ENCODE measurements around the gene TMOD3. TPM values are rescaled to one million over a fixed set of nuclear protein-coding genes. Genes with fewer than 3 reads are reported as not detected.
A peak's percentile ranks its signal among the peaks of the same experiment; 100 is the strongest.

TMOD3 gene
- total and polyA plus RNA-seq, 2 of the 4 experiments (the other 2 are of a cell fraction): 10.7 to 22.0 TPM

- Histone ChIP-seq H2BK20ac (ENCODE audit: low read depth, low read length) (no peak overlapping the region), H2AK5ac (ENCODE audit: low read depth, low read length) (no peak overlapping the region), H3K14ac (replicated peaks; ENCODE audit: low read depth, low read length) (no peak overlapping the region), H3K9ac (ENCODE audit: low read depth, low read length) (no peak overlapping the region), H3K9me3 (ENCODE audit: control insufficient read depth, insufficient read depth, low read length) (no peaks in the 10 kb centered on the region), H4K91ac (ENCODE audit: insufficient read depth, low read depth, low read length) (no peak overlapping the region), H3K4me1 (ENCODE audit: control insufficient read depth, insufficient read depth, low read length) (peaks cover 16% of the 10 kb centered on the region), H2BK120ac (ENCODE audit: low read depth, low read length) (no peak overlapping the region), H3K4me2 (ENCODE audit: low read depth, low read length) (no peak overlapping the region), H3K56ac (ENCODE audit: extremely low read depth, insufficient read depth, low read length) (no peak overlapping the region), H3K4me3 (ENCODE audit: insufficient read depth, low read depth, low read length) (no peak overlapping the region), H2AFZ (replicated peaks; ENCODE audit: low read length, poor library complexity) (no peak overlapping the region), H3K23ac (ENCODE audit: low read depth, low read length) (no peak overlapping the region), H3K4ac (ENCODE audit: low read depth, low read length) (no peak overlapping the region), H4K20me1 (ENCODE audit: insufficient read depth, low read length) (peaks cover 13% of the 10 kb centered on the region; the same call in 1 of the 2 replicates), H2AK9ac (replicated peaks; ENCODE audit: low read depth, low read length, poor library complexity) (no peak overlapping the region), H2BK15ac (ENCODE audit: low read depth, low read length) (no peak overlapping the region), H3K79me1 (ENCODE audit: low read depth in 1 of 2, low read length in 2 of 2) (peaks cover 56 to 79% of the 10 kb centered on the region in 2 experiments), H3K36me3 (ENCODE audit: control insufficient read depth, insufficient read depth, low read length) (peaks cover 10% of the 10 kb centered on the region), H4K5ac (ENCODE audit: low read depth, low read length) (peak overlapping the region; percentile 38; the same call in 1 of the 2 replicates), H3K27me3 (ENCODE audit: control insufficient read depth, insufficient read depth, low read length) (no peaks in the 10 kb centered on the region), H3K9me1 (ENCODE audit: insufficient read depth, low read length) (peaks cover 16% of the 10 kb centered on the region), H4K8ac (ENCODE audit: low read depth in 2 of 2, low read length in 2 of 2) (peak overlapping the region in 1 of 2 experiments; percentile 34; a peak in 1 of 4 replicates), H2BK5ac (ENCODE audit: low read depth, low read length, poor library complexity, severe bottlenecking) (peak overlapping the region; percentile 74), H3K27ac (ENCODE audit: insufficient read depth, low read length) (no peak overlapping the region), H3K18ac (ENCODE audit: low read depth, low read length) (no peak overlapping the region; the same call in 1 of the 2 replicates)
- DNase-seq (no peak), ATAC-seq (ENCODE audit: low read depth) (no peak)
- dilution Hi-C loops (cut with HindIII; ENCODE audit: low sequenced_read_pairs, unreplicated experiment) (no loop called here), in situ Hi-C loops (cut with MboI; ENCODE audit: low sequenced_read_pairs) (no loop called here), intact Hi-C loops (cut with micrococcal nuclease) (no loop called here)
- ChIA-PET POLR2A (ENCODE audit: unreplicated experiment) (no interaction called here), CTCF (interaction anchor here (0.6 kb wide), 1 partner anchor 13 kb away, joined by 3 read pairs; no protein-coding TSS in a partner anchor)
- BruUV-seq (replicated peaks): no TSS peak
- no CpG with 5 or more reads among the region's 1 CpG for WGBS, 2 experiments (ENCODE audit: extremely low coverage in 2 of 2, insufficient read length in 1 of 2)
- TF ChIP-seq MAZ (IDR thresholded peaks at IDR 0.05; ENCODE audit: borderline replicate concordance, low read depth, low read length) (no peak), CHD1 (IDR thresholded peaks at IDR 0.05; ENCODE audit: low read depth, low read length) (no peak), POLR2A (IDR thresholded peaks at IDR 0.05; ENCODE audit: low read depth, low read length) (no peak), FOS (IDR thresholded peaks at IDR 0.05; ENCODE audit: low read depth, low read length) (no peak), BHLHE40 (IDR thresholded peaks at IDR 0.05; ENCODE audit: low read depth, low read length) (no peak), CTCF (conservative IDR thresholded peaks at IDR 0.05; ENCODE audit: low read depth, low read length) (no peak), USF2 (IDR thresholded peaks at IDR 0.05; ENCODE audit: low read depth, low read length) (no peak), MAFK (IDR thresholded peaks at IDR 0.05; ENCODE audit: low read depth, low read length) (no peak), CEBPB (IDR thresholded peaks at IDR 0.05; ENCODE audit: low read depth, low read length) (no peak), RAD21 (IDR thresholded peaks at IDR 0.05; ENCODE audit: low read length) (no peak), NFE2L2 (IDR thresholded peaks at IDR 0.05; ENCODE audit: low read depth, low read length) (no peak), MXI1 (IDR thresholded peaks at IDR 0.05; ENCODE audit: borderline replicate concordance, low read depth, low read length) (no peak), RCOR1 (IDR thresholded peaks at IDR 0.05; ENCODE audit: insufficient replicate concordance, low read length) (no peak), RFX5 (IDR thresholded peaks at IDR 0.05; ENCODE audit: low read depth, low read length) (no peak), SMC3 (IDR thresholded peaks at IDR 0.05; ENCODE audit: low read depth, low read length) (no peak)
- TF ChIP-seq, protein P1, sequence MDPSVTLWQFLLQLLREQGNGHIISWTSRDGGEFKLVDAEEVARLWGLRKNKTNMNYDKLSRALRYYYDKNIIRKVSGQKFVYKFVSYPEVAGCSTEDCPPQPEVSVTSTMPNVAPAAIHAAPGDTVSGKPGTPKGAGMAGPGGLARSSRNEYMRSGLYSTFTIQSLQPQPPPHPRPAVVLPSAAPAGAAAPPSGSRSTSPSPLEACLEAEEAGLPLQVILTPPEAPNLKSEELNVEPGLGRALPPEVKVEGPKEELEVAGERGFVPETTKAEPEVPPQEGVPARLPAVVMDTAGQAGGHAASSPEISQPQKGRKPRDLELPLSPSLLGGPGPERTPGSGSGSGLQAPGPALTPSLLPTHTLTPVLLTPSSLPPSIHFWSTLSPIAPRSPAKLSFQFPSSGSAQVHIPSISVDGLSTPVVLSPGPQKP (IDR thresholded peaks at IDR 0.05; ENCODE audit: borderline replicate concordance, low read depth, low read length): no peak
These were observed 35.9 kb downstream of the TMOD3 start for GRCh38 chr15:51865317-51865716.

All from IMR-90 (cell line).